ENCODE data around the gene FBXO44.

- no peak for TF ChIP-seq CTCF (IDR thresholded peaks at IDR 0.05)
- TF ChIP-seq POLR2A (IDR thresholded peaks at IDR 0.05): no peak
These were observed 3.7 kb upstream of the FBXO44 start for GRCh38 chr1:11651017-11651416.

All from body of pancreas (tissue), 4 donors.